Cortex of kidney (tissue), 1 donor: Measurements from ENCODE around the gene TRMT1.
A peak's percentile ranks its signal among the peaks of the same experiment; 100 is the strongest.
"Not testable (repeated sequence)": the region's sequence is repeated elsewhere in the genome, so short reads cannot be mapped to it uniquely, and the experiment has no call there.

Experiments used
- DNase-seq: peaks from one replicate; lab custom pipeline; 2025; lab: John Stamatoyannopoulos, UW

Gene TRMT1

DNA sequence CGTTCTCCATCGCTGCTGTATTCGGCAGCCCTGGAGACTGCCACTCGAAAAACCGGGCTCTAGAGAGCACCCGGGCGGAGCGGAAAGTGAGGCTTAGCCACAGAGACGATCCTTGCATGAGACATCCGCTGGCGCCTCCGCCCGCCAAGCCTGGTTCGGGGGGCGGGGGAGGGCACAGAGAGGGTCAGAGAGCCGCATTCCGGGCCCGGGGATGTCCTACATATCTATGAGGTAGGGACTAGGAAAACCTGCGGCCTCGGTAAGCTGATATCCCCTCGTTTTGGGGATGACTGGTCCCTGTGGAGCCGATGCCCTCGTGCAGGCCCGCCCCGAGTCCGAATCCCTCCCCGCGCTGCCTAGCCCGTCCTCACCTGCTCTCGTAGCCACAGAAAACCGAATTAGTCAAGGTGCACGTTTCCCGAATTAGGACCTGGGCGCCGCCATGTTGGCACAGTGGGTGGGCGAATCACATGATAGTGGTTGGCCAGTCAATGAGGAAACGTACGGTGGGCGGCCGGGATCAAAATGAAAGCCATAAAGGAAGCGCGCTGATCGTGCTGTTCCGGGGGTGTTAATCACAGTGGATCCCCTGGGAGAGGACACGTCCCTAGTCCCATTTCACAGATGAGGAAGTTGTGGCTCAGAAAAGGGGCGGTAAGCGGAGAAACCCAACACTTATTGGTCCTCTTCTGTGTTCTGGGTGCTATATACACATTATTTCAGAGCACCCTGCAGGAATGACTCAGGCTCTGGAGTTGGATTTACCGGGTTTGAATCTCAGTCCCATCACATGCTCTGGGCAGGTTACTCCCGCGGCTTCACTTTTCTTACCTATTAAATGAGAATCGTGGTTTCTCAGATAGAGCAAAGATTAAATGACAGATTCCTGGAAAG is at the start of gene TRMT1:
Gene TRMT1 (minus strand): TSS at position 459 of the 894 bp plus-strand sequence. CDS start 341 bp downstream, at position 118.
- no peak for DNase-seq

DNA sequence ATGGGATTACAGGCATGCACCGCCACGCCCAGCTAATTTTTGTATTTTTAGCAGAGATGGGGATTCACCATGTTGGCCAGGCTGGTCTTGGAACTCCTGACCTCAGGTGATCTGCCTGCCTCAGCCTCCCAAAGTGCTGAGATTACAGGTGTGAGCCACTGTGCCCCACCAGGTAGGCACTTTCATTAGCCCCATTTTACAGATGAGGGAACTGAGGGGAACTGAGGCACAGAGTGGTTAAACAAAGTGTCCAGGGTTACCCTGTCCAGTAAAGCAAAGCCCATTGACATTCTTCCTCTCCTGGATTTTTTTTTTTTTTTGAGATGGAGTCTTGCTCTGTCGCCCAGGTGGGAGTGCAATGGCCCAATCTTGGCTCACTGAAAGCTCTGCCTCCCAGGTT is 49.6 kb upstream of the TRMT1 start:
- DNase-seq = not testable (repeated sequence)

DNA sequence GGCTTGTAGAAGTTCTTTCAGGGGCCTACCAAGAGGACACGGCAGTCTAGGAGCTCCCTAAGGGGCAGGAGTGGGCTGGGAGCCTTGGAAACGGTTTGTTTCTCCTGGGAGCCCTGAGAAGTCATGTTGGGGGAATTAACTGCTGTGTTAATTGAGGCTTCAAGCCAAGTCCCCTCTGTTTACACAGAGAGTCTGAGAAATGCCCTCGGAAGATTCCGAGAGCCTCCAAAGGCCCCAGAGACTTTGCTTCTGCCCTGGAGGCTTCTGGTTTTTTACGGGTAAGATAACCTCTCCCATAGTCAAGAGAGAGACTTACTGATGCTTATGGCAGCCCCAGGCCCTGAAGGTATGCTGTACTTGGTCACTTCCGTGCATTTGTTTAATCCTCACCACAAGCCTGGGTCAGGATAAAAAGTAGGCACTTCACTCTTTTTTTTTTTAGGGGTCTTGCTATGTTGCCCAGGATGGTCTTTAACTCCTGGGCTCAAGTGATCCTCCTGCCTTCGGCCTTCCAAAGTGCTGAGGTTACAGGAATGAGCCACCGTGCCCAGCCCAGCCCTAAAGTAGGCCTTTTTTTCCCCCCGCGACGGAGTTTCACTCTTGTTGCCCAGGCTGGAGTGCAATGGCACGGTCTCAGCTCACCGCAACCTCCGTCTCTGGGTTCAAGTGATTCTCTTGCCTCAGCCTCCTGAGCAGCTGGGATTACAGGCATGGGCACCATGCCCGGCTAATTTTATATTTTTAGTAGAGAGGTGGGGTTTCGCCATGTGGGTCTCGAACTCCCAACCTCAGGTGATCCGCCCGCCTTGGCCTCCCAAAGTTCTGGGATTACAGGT is 48.8 kb upstream of the TRMT1 start:
- no peak for DNase-seq

DNA sequence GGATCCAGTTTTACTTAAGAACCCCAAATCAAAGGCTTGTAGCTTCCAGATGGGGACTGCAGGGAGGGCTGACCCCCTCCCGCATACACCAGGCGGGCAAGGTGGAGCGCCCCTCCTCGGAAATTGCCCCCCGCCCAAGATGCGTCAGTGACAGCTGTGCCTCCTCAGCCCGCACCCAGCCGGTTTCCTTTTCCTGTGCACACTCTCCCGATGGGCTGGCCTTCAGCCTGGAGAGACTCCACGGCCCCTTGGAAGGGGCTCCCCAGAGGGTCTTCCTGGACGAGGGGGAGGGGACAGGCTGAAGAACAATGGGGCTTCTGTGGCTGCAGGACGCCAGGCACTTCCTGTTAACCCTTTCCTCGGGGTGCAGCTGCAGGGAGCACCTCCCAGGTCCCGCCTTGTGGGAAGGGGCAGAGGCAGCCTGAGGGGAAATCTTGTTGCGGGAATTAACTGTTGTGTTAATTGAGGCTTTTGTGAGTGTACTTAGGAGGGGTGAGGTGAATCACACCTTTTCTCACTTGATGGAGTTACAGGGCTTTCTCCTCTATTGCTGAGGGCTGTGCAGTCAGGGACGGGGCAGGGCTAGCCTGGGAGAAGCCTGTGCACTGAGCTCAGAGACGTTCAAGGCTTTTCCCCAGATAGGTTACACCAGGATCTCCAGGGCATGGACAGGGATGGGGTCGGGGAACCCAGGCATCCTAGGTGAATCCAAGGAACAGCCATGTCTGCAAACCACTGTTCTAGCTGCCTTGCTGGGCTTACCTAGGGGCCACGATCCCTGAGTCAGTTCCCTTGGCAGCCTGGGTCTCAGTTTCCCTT is 48.0 kb upstream of the TRMT1 start:
- DNase-seq = no peak

DNA sequence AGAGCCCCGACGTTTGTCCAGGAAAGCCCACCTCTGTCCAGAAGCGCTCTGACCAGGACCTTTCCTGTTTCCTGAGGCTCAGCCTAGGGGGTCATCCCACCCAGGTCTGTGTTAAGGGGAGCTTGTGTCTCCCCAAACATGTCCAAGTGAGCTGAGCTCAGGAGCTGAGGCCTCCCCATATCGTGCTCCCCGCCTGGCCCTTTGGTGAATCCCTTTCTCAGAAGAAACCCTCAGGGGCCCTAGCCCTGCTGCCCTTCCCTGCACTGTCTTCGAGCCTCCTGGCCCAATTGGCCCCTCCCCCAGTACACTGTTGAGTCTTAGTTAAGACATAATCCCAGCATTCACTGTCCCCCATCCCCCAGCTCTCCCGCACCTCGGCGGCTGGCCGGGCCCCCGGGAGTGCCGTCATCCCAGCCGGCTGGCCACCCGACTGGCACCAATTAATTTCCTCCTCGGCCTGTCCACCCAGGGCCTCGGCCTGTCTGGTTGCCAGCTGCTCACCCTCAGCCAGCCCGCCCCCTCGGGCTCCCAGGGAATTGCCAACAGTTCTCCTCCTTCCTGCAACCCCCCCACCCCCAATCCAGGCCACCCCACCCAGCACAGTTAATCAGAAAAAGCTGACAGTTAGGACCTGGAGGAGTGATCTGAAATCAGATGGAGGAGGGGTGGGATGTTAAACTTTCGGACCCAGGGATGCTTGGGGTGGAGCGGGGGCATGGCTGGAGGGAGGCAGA is 47.2 kb upstream of the TRMT1 start:
- no peak for DNase-seq

DNA sequence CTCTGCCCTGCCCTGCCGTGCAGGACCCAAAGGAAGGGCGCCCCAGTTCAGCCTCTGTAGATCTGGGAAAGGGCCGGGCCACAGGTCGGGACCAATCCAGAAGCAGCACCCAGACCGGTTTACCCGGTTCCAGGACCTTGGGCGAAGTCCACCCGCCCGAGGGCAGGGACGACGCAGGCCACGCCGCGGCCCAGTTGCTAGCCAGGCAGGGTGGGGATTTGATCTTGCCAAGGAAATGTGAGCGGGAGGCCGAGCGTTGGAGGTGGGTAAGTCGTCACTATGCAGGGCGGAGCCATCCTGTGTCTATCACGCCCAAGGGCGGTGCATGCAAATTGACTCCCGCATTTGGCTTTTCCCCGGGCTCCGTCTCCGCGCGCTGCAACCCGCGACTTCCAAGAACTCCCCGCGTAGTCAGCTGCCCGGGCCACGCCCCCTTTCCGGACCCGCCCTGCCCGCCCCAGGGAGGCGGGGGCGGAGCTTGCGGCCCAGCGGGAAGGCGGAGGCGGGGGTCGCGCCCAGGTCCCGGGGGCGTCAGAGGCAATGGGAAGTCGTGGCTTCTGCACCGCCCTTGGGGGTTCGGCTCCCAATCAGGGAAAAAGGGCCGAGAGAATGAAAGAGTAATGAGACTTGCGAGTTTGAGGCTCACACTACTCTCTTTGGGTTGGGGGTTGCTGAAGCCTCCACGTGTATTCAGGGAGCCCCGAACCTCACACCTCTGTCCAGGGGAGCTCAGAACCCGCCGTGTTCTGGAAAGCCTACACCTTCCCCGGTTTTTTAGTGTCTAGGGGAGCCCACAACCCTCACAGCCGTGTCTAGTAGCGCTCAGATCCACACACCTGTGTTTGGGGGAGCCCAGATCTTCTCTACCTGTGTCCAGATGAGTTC is 46.4 kb upstream of the TRMT1 start:
- DNase-seq = peak; percentile 72

DNA sequence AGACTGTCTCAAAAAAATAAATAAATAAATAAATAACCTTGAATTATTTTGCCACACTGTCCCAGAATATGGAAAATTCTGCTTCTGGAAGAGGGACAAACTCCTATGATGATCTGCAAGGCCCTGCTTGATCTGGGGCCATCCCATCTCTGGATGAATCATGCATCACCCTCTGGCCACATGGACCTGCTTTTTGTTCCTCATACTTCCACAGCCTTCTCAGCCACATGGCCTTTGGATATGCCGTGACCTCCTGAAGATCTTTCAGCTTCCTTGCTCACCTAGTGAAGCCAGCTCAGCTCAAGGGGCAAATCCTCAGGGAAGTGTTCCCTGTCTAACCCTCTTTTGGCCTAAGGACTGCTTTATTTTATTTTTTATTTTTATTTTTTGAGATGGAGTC is 44.0 kb upstream of the TRMT1 start:
- DNase-seq = no peak

DNA sequence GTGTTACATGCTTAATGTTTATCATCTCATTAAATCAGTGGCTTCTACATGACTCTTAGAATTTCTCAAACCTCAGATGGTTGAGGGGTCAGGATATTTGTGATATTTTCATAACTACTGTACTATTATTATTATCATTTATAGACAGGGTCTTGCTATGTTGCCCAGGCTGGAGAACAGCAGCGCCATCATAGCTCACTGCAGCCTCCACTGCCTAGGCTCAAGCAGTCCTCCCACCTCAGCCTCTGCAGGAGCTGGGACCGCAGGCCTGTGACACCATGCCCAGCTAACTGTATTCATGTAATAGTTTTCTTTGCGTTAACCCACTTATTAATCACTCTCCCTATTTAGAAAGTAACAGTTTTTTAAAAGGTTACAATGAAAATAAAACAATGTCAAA is 43.2 kb upstream of the TRMT1 start:
- no peak for DNase-seq

DNA sequence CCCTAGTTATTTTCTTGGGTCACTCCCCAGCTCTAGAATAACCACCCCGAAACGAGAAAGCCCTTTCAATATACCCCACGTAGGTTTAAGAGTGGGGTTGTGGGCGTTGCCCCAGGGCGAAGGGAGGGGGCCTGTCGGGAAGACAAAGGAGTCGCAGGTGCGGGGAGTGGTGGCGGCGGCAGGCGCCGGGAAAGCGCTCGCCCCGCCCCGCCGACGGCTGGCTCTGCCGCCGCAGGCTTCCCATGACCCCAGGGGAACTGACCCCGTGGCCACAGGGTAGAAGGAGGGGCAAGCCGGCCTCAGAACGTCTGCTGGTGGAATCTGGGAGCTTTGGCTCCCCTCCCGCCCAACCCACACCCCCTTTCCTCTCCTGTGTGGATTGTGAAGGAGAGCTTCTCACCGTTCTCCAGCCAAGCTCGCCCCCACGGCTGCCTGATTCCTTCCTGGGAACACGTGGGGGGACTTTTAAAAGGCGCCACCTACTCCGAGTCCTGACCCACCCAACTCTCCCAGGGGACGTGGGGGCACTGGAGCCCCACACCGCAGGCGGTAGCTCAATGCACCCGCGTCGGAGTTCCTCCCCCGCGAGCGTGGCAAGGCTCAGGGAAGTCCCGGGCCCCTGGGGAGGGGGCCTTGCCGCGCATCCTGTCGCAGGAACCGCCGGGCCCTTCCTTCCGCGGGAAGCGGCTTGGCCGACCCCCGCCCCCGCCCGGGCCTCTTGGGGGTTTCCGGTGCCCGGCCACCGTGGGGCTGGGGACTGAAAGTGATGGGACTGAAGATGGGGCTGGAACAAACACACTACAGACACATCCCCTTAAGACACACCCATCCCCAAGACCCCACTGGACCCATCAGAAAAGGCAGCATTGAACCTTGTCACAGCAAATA is 39.2 kb upstream of the TRMT1 start:
- no peak for DNase-seq

DNA sequence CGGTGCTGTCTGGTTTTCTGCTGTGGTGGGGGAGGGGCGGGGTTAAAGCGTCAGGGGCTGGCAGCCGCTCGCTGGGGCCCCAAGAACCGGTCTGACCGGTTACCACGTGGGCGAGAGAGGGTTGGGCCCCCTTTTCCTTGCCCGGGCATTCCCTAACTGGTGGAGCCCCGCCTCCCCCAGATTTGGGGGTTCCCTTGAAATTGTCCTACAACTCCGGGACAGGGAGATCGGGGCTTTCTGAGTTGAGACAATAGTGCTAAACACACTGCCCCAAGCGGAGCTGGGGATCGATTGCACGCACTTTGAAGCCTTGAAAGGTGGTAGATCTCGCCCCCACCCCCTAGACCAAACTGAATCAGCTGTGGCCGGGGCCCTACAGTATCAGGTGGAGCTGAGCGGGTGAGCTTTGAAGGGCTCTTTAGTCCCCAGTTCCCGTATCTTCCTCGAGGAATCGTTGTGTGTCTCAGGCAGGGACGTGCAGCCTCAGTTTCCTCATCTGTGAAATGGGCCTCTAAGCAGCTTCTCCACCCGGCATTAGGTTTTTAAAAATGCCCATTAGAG is 38.5 kb upstream of the TRMT1 start:
- DNase-seq = no peak

DNA sequence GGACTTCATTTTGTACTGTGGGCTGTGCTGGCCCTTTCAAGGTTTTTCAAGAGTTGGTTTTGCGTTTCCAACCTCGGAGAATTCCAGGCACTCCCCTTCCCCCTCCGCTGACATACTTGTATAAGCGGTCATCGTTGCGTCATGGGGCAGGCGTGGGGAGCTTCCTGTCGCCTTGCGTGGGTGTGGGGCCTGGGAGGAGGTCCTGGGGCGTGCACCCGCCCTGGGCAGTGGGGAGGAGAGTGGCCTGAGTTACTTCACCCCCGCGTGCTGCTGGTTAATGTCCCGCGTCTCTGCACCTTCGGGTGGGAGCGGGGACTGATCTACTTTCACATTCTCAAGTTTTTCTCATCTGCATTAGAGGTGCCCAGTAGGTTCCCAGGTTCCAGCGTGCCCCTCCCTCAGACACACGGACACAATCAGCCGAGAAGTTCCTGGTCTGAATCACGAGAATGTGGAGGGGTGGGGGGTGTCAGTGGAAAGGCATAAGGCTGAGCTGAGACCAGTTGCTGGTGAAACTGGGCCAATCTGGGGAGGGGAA is 37.8 kb upstream of the TRMT1 start:
- no peak for DNase-seq

DNA sequence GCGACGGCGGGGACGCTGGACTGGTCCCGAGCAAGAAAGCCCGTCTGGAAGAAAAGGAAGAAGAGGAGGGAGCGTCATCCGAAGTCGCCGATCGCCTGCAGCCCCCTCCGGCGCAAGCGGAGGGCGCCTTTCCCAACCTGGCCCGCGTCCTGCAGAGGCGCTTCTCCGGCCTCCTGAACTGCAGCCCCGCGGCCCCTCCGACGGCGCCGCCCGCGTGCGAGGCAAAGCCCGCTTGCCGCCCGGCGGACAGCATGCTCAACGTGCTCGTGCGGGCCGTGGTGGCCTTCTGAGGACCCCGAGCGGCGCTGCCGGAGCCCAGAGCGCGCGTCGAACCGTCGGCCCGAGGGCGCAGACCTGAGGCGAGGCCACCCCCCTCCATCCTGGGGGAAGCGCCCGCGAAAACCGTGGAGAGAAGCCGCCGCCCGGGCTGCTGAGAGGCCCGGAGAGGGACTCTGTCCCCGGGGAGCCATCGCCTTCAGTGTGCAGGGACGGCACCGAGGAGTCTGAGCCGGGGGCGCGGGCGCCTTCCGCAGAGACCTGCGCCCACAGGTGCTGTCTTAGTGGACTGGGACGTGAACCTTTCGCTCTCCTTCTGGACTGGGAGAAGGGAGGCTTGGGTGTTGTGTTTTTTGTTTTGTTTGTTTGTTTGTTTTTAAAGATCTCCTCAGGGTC is 37.2 kb upstream of the TRMT1 start:
- DNase-seq = no peak

DNA sequence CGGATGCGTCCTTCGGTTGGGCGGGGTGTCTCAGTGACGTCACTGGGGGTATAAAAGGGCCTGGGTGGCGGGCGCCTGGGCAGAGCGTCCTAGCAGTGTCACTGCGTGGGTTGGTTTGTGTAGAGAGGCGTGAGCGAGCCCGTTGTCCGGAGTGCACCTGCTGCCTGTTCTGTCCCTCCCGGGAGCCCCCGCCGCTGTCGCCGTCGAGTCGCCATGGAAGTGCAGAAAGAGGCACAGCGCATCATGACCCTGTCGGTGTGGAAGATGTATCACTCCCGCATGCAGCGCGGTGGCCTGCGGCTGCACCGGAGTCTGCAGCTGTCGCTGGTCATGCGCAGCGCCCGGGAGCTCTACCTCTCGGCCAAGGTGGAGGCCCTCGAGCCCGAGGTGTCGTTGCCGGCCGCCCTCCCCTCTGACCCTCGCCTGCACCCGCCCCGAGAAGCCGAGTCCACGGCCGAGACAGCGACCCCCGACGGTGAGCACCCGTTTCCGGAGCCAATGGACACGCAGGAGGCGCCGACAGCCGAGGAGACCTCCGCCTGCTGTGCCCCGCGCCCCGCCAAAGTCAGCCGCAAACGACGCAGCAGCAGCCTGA is 36.5 kb upstream of the TRMT1 start:
- DNase-seq = no peak

DNA sequence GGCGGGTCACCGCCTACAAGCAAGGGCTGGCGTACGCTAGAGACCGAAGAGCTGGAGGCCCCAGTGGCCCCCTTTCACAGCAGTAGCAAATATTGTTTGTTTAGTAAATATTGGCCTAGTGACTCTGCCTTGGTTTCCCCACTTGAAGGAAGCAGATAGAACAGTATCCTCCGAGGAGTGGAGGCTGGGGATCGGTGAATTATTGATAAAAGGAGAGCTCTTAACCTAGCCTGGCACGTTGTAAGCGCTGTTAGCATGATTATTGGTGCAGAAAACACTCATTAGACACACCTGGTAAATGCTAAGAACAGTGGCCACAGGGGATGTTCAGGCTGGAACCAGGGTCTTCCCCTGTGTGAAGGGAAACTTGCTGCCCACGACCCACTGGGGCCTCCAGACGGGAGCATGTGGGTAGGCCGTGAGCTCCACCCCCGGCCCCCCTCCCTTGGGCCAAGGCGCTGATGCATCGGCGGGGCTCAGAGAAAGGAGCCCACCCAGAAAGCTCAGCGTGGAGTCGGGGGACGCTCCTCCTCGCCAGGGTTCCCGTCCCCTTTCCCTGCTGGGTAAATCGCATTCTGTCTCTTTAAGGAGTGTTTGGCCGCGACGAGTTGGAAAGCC is 35.9 kb upstream of the TRMT1 start:
- DNase-seq = no peak

DNA sequence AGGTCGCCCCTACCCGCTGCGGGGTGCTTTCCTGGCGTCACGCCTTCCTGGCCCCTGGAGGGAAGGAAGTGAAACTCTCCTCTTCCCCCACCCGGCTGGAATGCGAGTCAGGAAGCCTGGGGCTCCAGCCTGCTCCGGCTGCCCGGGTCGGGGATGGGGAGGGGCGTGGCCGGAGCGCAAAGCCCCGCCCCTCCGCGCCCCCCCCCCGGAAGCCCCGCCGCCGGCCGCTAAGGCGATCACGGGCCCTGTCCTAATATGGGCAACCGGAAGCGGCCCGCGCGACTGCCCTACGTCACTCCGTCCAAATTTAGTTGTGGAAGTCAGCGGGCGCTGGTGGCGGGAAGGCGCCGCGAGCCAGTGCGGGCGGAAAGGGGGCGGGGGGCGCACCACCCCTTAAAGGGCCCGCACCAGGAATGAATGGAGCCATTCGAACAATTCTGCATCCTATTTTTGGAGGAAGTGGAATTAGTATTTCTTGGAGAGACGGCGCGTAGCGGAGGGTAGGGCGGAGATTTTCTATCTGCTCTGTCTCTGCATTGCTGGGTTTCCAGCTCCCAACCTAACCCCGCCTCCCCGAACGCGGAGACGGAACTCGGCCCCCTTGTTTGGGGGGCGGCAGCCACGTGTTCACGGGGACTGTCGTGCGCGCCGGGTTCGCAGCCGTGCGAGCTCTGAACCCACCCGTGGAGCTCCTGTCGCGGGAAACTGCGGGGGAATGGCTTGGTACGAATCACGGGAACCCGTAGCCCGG is 35.2 kb upstream of the TRMT1 start:
- DNase-seq = peak; percentile 86

DNA sequence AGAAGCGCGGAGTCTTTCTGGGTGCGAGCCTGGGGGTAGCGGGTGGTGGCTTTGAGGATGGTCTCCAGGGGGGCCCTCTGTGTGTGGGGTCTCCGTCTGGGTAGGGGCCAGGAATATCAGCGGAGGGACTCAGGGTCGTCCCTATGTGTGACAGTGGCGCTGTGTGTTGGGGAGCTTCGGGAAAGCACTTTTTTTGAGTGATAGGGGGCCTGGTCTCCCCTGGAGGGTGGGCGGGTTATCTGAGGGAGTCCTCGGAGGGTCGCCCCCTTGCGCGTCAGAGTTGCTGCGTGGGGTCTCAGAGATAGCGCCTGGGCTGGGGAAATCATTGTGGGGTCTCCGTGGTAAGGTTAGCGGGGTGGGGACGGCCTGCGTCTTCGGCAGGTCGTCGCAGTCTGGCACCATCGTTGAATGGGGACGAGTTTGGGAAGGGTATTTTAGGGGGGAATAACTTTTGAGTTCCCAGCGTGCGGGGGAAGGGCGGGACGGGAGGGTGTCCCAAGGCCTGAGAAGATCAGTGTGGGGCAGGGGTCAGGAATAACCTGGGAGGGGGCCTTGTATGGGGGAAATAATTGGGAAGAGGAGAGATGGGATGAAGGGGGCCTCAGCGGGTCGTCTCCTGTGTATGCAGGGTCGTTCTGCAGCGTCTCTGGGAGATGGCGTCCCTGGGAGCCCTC is 34.5 kb upstream of the TRMT1 start:
- no peak for DNase-seq
